GM13976 (cell line): ENCODE results near the gene PBX1.

Source experiments
- DNase-seq: peaks from one replicate; pipeline ENCODE4 v3.0.0; 2012; ENCODE audit warnings: low spot score
- in situ Hi-C: fragments of 300-500 bp; cut with MboI; formaldehyde crosslinking; loops from one replicate; pipeline ENCODE4 v1.12.0; 2022; ENCODE audit warnings: low sequenced_read_pairs, mixed read lengths, inconsistent platforms; ENCODE audit not compliant: unreplicated experiment
- TF ChIP-seq, protein P1 (sequence below): IDR thresholded peaks from 2 replicates; pipeline ENCODE4 v1.5.1; 2012; ENCODE audit warnings: borderline replicate concordance, mild to moderate bottlenecking; ENCODE audit not compliant: insufficient read depth; ENCODE audit errors: extremely low read depth, missing control alignments, control extremely low read depth

PBX1 gene

DNA sequence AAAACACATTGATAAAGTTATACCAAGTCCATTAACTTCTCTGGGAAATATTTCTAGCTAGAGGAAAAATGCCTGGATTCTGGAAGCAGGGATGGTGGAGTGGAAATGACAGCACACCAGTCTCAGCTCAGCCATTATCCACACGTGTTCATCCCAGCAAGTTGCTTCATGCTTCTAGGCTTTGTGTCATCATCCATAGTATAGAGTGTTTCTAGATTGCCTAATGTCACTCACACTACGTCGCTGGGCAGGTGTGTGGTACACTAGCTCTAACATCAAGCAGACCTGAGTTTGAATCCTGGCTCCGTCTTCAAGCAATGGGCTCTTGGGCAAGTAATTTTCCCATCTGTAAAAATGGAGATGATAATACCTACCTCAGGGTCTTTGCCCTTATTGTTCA, 326.3 kb downstream of the PBX1 start:
- in situ Hi-C loops, result no loop called here

DNA sequence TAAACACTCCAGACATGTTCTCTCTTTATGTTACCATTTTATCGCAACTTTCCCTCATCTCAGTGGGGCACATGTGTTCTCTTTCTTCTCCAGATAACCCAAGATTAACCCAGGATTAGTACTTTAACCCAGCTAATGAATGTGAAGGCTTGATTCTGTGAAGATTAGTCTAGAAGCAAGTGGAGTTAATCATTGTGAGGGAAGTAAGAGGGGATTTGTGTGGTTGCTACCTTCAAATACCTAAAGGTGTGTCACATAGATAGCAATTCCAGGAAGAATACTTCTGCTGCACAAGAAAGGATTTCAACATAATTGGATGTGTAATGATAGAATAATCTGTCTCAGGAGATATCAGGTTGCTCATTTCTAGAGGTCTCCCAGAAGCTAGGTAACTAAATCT, 327.1 kb downstream of the PBX1 start:
- in situ Hi-C loops, result no loop called here

More for the DNA sequence above, 326.3 kb downstream of the PBX1 start:
- TF ChIP-seq, protein P1, sequence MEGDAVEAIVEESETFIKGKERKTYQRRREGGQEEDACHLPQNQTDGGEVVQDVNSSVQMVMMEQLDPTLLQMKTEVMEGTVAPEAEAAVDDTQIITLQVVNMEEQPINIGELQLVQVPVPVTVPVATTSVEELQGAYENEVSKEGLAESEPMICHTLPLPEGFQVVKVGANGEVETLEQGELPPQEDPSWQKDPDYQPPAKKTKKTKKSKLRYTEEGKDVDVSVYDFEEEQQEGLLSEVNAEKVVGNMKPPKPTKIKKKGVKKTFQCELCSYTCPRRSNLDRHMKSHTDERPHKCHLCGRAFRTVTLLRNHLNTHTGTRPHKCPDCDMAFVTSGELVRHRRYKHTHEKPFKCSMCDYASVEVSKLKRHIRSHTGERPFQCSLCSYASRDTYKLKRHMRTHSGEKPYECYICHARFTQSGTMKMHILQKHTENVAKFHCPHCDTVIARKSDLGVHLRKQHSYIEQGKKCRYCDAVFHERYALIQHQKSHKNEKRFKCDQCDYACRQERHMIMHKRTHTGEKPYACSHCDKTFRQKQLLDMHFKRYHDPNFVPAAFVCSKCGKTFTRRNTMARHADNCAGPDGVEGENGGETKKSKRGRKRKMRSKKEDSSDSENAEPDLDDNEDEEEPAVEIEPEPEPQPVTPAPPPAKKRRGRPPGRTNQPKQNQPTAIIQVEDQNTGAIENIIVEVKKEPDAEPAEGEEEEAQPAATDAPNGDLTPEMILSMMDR, result no peak
- no peak for DNase-seq

DNA sequence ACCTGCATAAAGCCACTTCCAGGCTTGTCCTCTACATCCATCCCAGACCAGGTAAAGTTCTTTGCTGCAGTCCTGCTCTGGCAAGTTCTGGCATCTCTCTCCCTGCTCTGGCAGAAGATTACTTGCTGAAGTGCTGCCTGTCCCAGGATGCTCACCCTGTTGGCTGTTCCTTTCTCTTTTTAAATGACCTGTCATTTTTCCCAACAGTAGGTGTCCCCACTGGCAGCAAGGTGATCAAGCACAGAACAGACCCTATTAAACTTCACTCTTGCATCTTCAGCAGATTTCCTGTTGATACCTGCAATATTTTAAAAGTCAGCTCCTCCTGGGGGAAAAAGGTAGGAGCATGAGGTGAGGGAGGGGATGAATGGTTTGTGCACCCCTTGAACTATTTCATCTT, 332.6 kb downstream of the PBX1 start:
- no peak for DNase-seq
- in situ Hi-C loops, result no loop called here
- TF ChIP-seq, protein P1, result no peak

More for the DNA sequence above, 327.1 kb downstream of the PBX1 start:
- TF ChIP-seq, protein P1, result no peak
- DNase-seq, result no peak

DNA sequence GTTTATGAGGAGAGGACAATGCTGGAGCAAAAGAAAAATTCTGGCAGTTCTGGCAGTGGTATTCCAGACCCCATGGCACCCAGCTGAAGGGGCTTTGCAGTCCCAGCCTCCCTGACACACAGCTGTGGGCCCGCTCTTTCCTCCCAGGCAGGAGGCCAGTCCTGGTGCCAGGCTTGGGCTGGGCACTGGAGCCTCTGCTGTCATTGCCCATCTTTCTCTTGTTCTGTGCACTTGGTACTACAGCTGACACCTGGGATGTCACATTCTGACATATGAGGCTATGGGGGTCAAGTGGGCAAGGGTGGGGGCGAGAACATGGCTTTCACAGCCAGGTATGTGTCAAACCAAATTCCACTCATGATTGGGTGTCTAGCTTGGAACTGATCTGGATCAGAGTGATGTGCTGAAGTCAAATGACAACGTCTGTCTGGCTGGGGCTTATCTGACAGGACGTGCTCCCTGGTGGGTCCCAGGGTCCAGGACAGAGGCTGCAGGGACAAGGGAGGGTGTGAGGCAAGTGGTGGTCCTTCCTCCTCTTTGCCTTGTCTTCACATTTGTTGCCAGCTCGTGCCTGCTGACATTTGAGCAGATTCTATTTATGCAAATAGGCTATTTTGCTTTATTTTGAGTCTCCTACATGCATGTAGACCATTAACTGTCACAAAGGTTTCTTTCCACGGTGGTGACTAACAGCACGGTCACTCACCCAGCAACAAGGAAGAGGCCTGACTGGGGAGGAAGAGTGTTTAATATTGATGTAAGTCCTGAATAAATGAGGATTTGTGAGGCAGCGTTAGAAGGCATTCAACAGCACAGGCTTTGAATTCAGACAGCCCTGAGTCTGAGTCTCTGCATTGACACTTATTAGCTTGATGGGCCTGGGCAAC, 336.3 kb downstream of the PBX1 start:
- in situ Hi-C loops, result no loop called here
- DNase-seq, result no peak
- TF ChIP-seq, protein P1, result no peak

DNA sequence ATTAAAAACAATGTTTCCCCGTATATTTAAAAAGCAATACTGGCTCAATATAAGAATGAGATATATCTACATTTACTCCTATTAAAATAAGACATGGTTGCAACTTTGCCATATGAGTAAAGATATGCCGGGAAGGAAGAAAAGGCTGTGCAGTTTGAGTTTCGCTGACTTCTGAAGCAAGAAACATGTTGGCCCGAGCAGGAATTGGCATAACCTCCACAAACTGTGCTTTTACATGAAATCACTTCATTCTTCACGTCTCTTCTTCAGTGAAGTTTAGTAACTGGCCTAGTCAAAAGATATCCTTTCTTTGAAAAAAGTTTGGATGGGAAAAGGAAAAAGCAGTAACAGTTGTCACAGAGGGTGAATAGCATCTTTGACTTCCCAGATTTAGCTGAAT, 342.0 kb downstream of the PBX1 start:
- TF ChIP-seq, protein P1, result no peak
- DNase-seq, result no peak
- in situ Hi-C loops, result no loop called here
